NCI-H2171 (cell line): ENCODE results near the gene RAB27B.

Experiments
- DNase-seq: peaks from one replicate; lab custom pipeline; 2025; lab: John Stamatoyannopoulos, UW

The RAB27B gene

GRCh38 chr18:54910161-54910919 lies 82.1 kb downstream of the RAB27B start:
- no peak for DNase-seq

- no peak for DNase-seq
These were observed 83.3 kb downstream of the RAB27B start for GRCh38 chr18:54911551-54911950.

- DNase-seq, result no peak
These were observed 86.5 kb downstream of the RAB27B start for GRCh38 chr18:54914816-54915215.

- no peak for DNase-seq
These were observed 88.2 kb downstream of the RAB27B start for GRCh38 chr18:54916507-54916906.

- DNase-seq, result no peak
These were observed 89.8 kb downstream of the RAB27B start for GRCh38 chr18:54918060-54918459.

- no peak for DNase-seq
These were observed 91.1 kb downstream of the RAB27B start for GRCh38 chr18:54919412-54919811.

- no peak for DNase-seq
These were observed 95.2 kb downstream of the RAB27B start for GRCh38 chr18:54923339-54923956.

GRCh38 chr18:54924948-54925347 lies 96.7 kb downstream of the RAB27B start:
- DNase-seq, result no peak

GRCh38 chr18:54926593-54927325 lies 98.5 kb downstream of the RAB27B start:
- no peak for DNase-seq

- DNase-seq, result no peak
These were observed 100.0 kb downstream of the RAB27B start for GRCh38 chr18:54928236-54928635.

GRCh38 chr18:54931152-54931551 lies 102.9 kb downstream of the RAB27B start:
- DNase-seq, result no peak

GRCh38 chr18:54932472-54932871 lies 104.2 kb downstream of the RAB27B start:
- DNase-seq, result no peak

- no peak for DNase-seq
These were observed 110.2 kb downstream of the RAB27B start for GRCh38 chr18:54938506-54938905.

- no peak for DNase-seq
These were observed 111.2 kb downstream of the RAB27B start for GRCh38 chr18:54939361-54939917.

GRCh38 chr18:54942144-54942543 lies 113.9 kb downstream of the RAB27B start:
- DNase-seq, result no peak

- no peak for DNase-seq
These were observed 114.3 kb downstream of the RAB27B start for GRCh38 chr18:54942569-54942968.
